ENCODE data around the gene TMC2.

Gene TMC2

DNA sequence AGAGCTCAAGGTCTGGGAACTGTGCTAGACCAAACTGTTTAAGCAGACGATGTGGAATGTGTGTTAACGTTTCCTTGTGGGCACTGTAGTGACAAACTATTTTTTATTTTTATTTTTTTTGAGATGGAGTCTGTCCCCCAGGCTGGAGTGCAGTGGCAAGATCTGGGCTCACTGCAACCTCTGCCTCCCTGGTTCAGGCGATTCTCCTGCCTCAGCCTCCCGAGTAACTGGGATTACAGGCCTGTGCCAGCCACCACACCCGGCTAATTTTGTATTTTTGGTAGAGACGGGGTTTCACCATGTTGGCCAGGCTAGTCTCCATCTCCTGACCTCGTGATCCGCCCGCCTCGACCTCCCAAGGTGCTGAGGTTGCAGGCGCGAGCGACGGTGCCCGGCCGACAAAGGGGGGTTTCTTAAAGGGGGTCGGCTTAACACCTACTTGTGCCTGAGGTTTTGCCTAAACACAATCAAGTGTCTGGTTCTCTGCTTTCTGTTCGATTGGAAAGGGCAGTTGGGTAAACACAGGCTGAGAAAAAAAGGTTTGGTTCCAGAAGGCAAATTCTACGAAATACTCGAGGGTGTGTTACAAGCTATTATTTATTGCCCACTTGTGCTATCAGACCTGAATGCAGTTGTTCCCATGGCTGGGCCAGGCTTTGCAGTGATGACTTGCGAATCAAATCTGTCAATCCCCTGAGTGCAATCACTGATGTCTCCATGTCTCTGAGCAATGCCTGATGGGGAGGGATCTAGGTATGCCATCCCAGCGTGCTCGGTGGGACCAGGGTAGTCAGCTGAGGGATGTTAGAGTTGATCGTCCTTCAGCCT lies 117.4 kb downstream of the TMC2 start:
- Mint-ChIP-seq H3K36me3 (ENCODE audit: insufficient read depth) (peaks cover 56% of the 10 kb centered on the region), H3K4me3 (peak overlapping the region; percentile 86), H3K4me1 (peaks cover 25% of the 10 kb centered on the region), H3K9me3 (no peaks in the 10 kb centered on the region), H3K27ac (ENCODE audit: low read depth) (peak overlapping the region; percentile 93), H3K27me3 (no peaks in the 10 kb centered on the region)
- ATAC-seq (replicated peaks; ENCODE audit: extremely low read depth, poor library complexity, severe bottlenecking) (no peak), DNase-seq (ENCODE audit: low spot score in 2 of 2) (no peak)

DNA sequence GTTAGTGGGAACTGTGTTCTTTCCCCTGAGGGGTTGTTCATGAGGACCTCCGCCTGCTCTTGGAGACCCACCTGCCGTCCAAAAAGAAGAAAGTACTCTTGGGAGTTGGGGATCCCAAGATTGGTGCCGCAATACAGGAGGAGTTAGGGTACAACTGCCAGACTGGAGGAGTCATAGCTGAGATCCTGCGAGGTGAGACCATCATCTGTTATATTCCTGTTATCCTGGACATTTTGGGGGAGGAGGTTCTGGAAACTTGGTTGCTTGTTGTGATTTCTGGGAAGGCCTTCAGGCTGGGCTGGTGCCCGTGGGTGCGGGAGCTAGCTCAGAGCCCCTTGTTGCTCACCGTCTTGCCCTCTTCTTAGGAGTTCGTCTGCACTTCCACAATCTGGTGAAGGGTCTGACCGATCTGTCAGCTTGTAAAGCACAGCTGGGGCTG lies 118.0 kb downstream of the TMC2 start:
- ATAC-seq (replicated peaks; ENCODE audit: extremely low read depth, poor library complexity, severe bottlenecking), result no peak

GRCh38 chr20:2654831-2655230 lies 118.5 kb downstream of the TMC2 start:
- Mint-ChIP-seq H3K27me3 (no peaks in the 10 kb centered on the region), H3K27ac (ENCODE audit: low read depth) (peak overlapping the region; percentile 29), H3K4me1 (peaks cover 25% of the 10 kb centered on the region), H3K4me3 (peak overlapping the region; percentile 86), H3K36me3 (ENCODE audit: insufficient read depth) (peaks cover 61% of the 10 kb centered on the region), H3K9me3 (no peaks in the 10 kb centered on the region)
- ATAC-seq (replicated peaks; ENCODE audit: extremely low read depth, poor library complexity, severe bottlenecking) (no peak), DNase-seq (ENCODE audit: low spot score in 2 of 2) (no peak)

More for the DNA sequence above, 118.0 kb downstream of the TMC2 start:
- DNase-seq (ENCODE audit: low spot score in 2 of 2), result no peak
- Mint-ChIP-seq H3K27ac (ENCODE audit: low read depth) (peak overlapping the region; percentile 93), H3K4me1 (peaks cover 25% of the 10 kb centered on the region), H3K36me3 (ENCODE audit: insufficient read depth) (peaks cover 59% of the 10 kb centered on the region), H3K4me3 (peak overlapping the region; percentile 86), H3K27me3 (no peaks in the 10 kb centered on the region), H3K9me3 (no peaks in the 10 kb centered on the region)

DNA sequence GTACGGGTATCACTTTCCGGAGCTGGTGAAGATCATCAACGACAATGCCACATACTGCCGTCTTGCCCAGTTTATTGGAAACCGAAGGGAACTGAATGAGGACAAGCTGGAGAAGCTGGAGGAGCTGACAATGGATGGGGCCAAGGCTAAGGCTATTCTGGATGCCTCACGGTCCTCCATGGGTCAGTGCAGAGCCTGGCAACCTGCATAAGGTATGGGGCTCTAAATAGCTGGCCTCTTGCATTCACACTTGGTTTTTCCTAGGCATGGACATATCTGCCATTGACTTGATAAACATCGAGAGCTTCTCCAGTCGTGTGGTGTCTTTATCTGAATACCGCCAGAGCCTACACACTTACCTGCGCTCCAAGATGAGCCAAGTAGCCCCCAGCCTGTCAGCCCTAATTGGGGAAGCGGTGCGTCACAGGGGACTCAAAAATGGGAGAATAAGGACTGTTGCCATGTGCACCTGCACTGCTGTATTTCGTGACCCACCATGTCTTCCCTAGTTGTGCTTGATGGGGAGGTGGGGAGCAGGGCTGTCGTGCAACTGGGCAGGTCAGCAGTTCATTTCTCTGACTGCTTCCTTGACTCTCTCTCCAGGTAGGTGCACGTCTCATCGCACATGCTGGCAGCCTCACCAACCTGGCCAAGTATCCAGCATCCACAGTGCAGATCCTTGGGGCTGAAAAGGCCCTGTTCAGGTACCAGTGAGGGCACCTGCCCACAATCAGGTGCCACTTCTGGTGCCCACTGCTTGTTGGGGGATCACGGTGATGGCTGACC lies 119.2 kb downstream of the TMC2 start:
- Mint-ChIP-seq H3K27me3 (no peaks in the 10 kb centered on the region), H3K4me3 (no peak overlapping the region), H3K4me1 (peaks cover 27% of the 10 kb centered on the region), H3K27ac (ENCODE audit: low read depth) (peak overlapping the region; percentile 29), H3K36me3 (ENCODE audit: insufficient read depth) (peaks cover 66% of the 10 kb centered on the region), H3K9me3 (no peaks in the 10 kb centered on the region)
- no peak for DNase-seq (ENCODE audit: low spot score in 2 of 2)
- no peak for ATAC-seq (replicated peaks; ENCODE audit: extremely low read depth, poor library complexity, severe bottlenecking)

GRCh38 chr20:2656471-2657117 lies 120.2 kb downstream of the TMC2 start:
- Mint-ChIP-seq H3K4me1 (peaks cover 31% of the 10 kb centered on the region), H3K4me3 (peak overlapping the region; percentile 7), H3K9me3 (no peaks in the 10 kb centered on the region), H3K36me3 (ENCODE audit: insufficient read depth) (peaks cover 70% of the 10 kb centered on the region), H3K27me3 (no peaks in the 10 kb centered on the region), H3K27ac (ENCODE audit: low read depth) (no peak overlapping the region)
- DNase-seq (ENCODE audit: low spot score in 2 of 2), result no peak
- no peak for ATAC-seq (replicated peaks; ENCODE audit: extremely low read depth, poor library complexity, severe bottlenecking)

DNA sequence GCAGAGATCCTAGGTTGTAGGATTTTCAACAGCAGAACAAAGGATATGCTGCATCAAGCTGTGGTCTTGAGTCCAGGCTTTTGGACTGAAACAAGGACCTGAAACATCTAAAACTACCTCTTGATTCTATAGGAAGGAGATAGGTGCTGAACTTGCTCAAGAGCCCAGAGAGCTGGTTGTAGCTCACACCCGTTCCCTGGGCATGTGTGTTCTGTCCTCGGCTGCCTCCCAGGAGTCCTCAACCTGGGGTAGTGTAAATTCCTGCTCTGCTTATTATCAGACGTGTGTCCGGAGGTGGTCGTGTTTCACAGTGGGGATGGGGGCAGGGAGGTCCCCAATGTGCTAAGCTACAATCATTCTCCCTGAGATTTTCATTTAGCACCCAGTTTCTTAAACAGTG lies 120.9 kb downstream of the TMC2 start:
- H3K36me3 Mint-ChIP-seq (ENCODE audit: insufficient read depth), result peaks cover 74% of the 10 kb centered on the region
- no peak overlapping the region for H3K4me3 Mint-ChIP-seq
- DNase-seq (ENCODE audit: low spot score in 2 of 2) (no peak), ATAC-seq (replicated peaks; ENCODE audit: extremely low read depth, poor library complexity, severe bottlenecking) (no peak)
- no peaks in the 10 kb centered on the region for H3K27me3 Mint-ChIP-seq
- no peak overlapping the region for H3K27ac Mint-ChIP-seq (ENCODE audit: low read depth)
- H3K9me3 Mint-ChIP-seq, result no peaks in the 10 kb centered on the region
- peaks cover 33% of the 10 kb centered on the region for H3K4me1 Mint-ChIP-seq

DNA sequence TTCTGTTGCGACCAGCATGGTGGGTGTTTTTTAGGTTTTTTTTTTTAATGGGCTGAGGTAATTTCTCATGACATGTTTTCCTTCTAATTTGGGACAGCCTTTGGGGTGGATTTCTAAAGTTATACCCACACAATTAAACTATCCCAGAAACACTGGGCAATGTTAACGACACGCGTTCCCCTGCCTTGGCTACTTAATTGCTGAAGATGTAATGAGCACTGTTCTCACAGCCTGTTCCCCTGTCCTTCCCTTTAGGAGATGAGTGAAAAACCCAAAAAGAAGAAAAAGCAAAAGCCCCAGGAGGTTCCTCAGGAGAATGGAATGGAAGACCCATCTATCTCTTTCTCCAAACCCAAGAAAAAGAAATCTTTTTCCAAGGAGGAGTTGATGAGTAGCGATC lies 121.3 kb downstream of the TMC2 start:
- DNase-seq (ENCODE audit: low spot score in 2 of 2), result no peak
- ATAC-seq (replicated peaks; ENCODE audit: extremely low read depth, poor library complexity, severe bottlenecking), result no peak
- H3K4me3 Mint-ChIP-seq, result no peak overlapping the region
- no peaks in the 10 kb centered on the region for H3K27me3 Mint-ChIP-seq
- H3K9me3 Mint-ChIP-seq, result no peaks in the 10 kb centered on the region
- no peak overlapping the region for H3K27ac Mint-ChIP-seq (ENCODE audit: low read depth)
- H3K36me3 Mint-ChIP-seq (ENCODE audit: insufficient read depth), result peaks cover 71% of the 10 kb centered on the region
- H3K4me1 Mint-ChIP-seq, result peaks cover 33% of the 10 kb centered on the region

DNA sequence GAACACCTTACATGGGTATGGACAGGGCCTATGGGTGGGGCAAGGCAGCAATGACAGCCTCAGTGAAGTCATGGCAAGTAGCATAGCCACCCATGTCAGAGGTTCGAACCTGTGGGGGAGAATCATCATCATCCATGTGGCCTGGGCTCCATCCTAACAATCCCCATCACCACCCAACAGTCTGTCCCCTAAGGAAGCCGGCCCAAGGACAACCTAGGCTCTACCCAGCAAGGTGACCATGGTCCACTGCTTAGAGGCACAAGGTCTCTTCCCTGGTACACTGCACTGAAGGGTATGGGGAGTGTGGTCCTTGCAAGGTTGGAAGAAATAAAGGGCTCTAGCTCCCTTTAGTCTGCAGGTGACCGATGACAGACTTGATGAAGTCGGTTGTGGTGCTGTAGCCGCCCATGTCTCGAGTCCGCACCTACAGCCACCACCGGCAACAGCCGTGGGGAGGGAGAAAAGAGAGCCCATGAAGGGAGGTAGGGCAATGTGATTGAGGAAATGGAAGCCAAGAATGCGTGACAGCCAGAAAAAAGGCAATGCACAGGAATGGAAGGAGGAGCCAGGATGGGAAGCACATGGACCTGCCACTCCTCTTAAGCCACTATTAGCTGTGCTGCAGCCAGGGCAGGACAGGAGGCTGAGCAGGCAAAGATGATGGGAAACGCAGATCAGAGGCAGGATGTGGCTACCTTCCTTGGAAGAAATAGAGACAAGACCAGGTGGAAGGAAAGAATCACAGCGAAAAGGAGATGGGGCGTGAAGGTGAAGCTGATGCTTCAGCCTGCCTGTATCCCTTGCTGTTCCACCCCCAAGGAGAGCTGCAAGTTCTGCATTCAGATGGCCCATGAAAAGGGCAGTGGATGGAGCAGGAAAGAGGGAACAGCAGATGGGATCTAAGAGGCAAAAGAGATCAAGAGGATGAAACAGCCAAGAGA lies 122.3 kb downstream of the TMC2 start:
- Mint-ChIP-seq H3K4me1 (peaks cover 37% of the 10 kb centered on the region), H3K4me3 (no peak overlapping the region), H3K9me3 (no peaks in the 10 kb centered on the region), H3K27me3 (no peaks in the 10 kb centered on the region), H3K27ac (ENCODE audit: low read depth) (peak overlapping the region; percentile 77), H3K36me3 (ENCODE audit: insufficient read depth) (peaks cover 67% of the 10 kb centered on the region)
- no peak for ATAC-seq (replicated peaks; ENCODE audit: extremely low read depth, poor library complexity, severe bottlenecking)
- no peak for DNase-seq (ENCODE audit: low spot score in 2 of 2)

- H3K4me1 Mint-ChIP-seq, result peaks cover 35% of the 10 kb centered on the region
- H3K4me3 Mint-ChIP-seq, result no peak overlapping the region
- peaks cover 66% of the 10 kb centered on the region for H3K36me3 Mint-ChIP-seq (ENCODE audit: insufficient read depth)
- peak overlapping the region; percentile 85 for H3K27ac Mint-ChIP-seq (ENCODE audit: low read depth)
- no peaks in the 10 kb centered on the region for H3K9me3 Mint-ChIP-seq
- no peaks in the 10 kb centered on the region for H3K27me3 Mint-ChIP-seq
- DNase-seq (ENCODE audit: low spot score in 2 of 2), result no peak
- ATAC-seq (replicated peaks; ENCODE audit: extremely low read depth, poor library complexity, severe bottlenecking), result no peak
These were observed 123.2 kb downstream of the TMC2 start for GRCh38 chr20:2659547-2659946.

DNA sequence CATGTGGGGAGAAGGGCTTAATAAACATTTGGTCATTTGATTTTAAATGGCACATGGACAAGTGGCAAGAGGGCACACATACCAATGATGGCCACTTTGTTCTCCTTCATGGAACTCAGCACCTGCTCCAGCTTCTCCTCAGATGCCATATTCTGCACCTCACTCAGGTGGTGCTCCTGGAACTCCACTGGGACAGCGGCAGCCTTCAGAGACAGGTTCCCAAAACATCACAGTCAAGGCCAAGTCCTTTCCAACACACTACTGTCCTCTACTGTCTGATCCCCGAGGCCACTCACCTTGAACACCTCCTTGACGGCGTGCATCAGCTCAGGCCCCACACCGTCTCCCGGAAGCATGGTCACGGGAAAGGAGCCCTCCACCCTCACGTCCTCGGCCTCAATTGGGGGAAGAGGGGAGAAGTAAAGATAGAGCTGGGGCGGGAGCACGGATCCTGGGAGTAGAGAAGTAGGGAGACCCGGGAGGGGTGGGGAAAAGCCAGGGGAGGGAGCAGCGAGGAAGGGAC lies 127.1 kb downstream of the TMC2 start:
- Mint-ChIP-seq H3K27ac (ENCODE audit: low read depth) (peak overlapping the region; percentile 92), H3K27me3 (no peaks in the 10 kb centered on the region), H3K36me3 (ENCODE audit: insufficient read depth) (peaks cover 32% of the 10 kb centered on the region), H3K4me3 (peak overlapping the region; percentile 93), H3K4me1 (peaks cover 21% of the 10 kb centered on the region), H3K9me3 (no peaks in the 10 kb centered on the region)
- ATAC-seq (replicated peaks; ENCODE audit: extremely low read depth, poor library complexity, severe bottlenecking), result no peak
- DNase-seq (ENCODE audit: low spot score in 2 of 2), result no peak

- Mint-ChIP-seq H3K4me3 (peak within 1 kb of the TSS; percentile 93), H3K4me1 (peaks cover 21% of the 10 kb centered on the region), H3K27me3 (no peaks in the 10 kb centered on the region), H3K9me3 (no peaks in the 10 kb centered on the region), H3K36me3 (ENCODE audit: insufficient read depth) (peaks cover 28% of the 10 kb centered on the region), H3K27ac (ENCODE audit: low read depth) (peak within 1 kb of the TSS; percentile 92)
- DNase-seq (ENCODE audit: low spot score in 2 of 2), result peak; percentile 80 to 87
- ATAC-seq (replicated peaks; ENCODE audit: extremely low read depth, poor library complexity, severe bottlenecking), result peak; percentile 98
These were observed 127.7 kb downstream of the TMC2 start, which contains the start of gene IDH3B for GRCh38 chr20:2663887-2664719. Gene IDH3B, minus strand, starts transcription at chr20:2664216. Its CDS starts 28 bp downstream, at chr20:2664188.
